Adipocyte (in vitro differentiated cells): ENCODE data around the gene CD28.

Experiments
- DNase-seq: peaks from one replicate; pipeline ENCODE4 v3.0.0-alpha.2; 2015; ENCODE audit warnings: low read depth
- H3K27me3 ChIP-seq: replicated peaks from 2 replicates; pipeline ENCODE4 v1.7.0; 2013; ENCODE audit warnings: mild to moderate bottlenecking, low read length, moderate library complexity; ENCODE audit not compliant: control insufficient read depth, insufficient read depth
- H3K36me3 ChIP-seq: 2 replicates; pipeline ENCODE4 v1.7.0; 2013; ENCODE audit warnings: low read length, mild to moderate bottlenecking, moderate library complexity; ENCODE audit not compliant: control insufficient read depth, insufficient read depth, severe bottlenecking
- H3K4me1 ChIP-seq: 2 replicates; pipeline ENCODE4 v1.7.0; 2013; ENCODE audit warnings: mild to moderate bottlenecking, low read length, moderate library complexity; ENCODE audit not compliant: control insufficient read depth, insufficient read depth
- H3K4me3 ChIP-seq: 2 replicates; pipeline ENCODE4 v1.7.0; 2013; ENCODE audit warnings: mild to moderate bottlenecking, low read length, moderate library complexity
- H3K9ac ChIP-seq: 2 replicates; pipeline ENCODE4 v1.7.0; 2013; ENCODE audit warnings: mild to moderate bottlenecking, low read length, moderate library complexity
- H3K9me3 ChIP-seq: 2 replicates; pipeline ENCODE4 v1.7.0; 2013; ENCODE audit warnings: mild to moderate bottlenecking, low read length, moderate library complexity; ENCODE audit not compliant: control insufficient read depth

The CD28 gene

DNA sequence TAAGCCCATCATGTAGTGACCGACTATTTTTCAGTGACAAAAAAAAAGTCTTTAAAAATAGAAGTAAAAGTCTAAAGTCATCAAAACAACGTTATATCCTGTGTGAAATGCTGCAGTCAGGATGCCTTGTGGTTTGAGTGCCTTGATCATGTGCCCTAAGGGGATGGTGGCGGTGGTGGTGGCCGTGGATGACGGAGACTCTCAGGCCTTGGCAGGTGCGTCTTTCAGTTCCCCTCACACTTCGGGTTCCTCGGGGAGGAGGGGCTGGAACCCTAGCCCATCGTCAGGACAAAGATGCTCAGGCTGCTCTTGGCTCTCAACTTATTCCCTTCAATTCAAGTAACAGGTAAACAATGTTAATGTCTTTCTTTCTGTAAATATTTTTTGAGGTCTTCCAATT is at the start of gene CD28:
Gene CD28, plus strand, starts transcription at position 237 of the 400 bp plus-strand sequence. Its CDS starts 58 bp downstream, at position 295.
- H3K4me3 ChIP-seq, result no peak within 1 kb of the TSS
- no peak within 1 kb of the TSS for H3K9ac ChIP-seq
- H3K9me3 ChIP-seq, result peaks cover 10% of the 10 kb centered on the region
- H3K4me1 ChIP-seq, result peaks cover 12% of the 10 kb centered on the region
- H3K27me3 ChIP-seq, result no peaks in the 10 kb centered on the region
- no peak for DNase-seq
- no peaks in the 10 kb centered on the region for H3K36me3 ChIP-seq

- Histone ChIP-seq H3K9ac (no peak overlapping the region), H3K27me3 (no peaks in the 10 kb centered on the region), H3K4me1 (peaks cover 11% of the 10 kb centered on the region), H3K9me3 (no peaks in the 10 kb centered on the region), H3K36me3 (no peaks in the 10 kb centered on the region), H3K4me3 (no peak overlapping the region)
- DNase-seq, result no peak
Observed at GRCh38 chr2:203659331-203660049, 46.9 kb upstream of the CD28 start.

GRCh38 chr2:203660465-203660864 is 46.0 kb upstream of the CD28 start:
- H3K27me3 ChIP-seq, result no peaks in the 10 kb centered on the region
- no peaks in the 10 kb centered on the region for H3K36me3 ChIP-seq
- H3K4me1 ChIP-seq, result peaks cover 11% of the 10 kb centered on the region
- H3K4me3 ChIP-seq, result no peak overlapping the region
- H3K9ac ChIP-seq, result no peak overlapping the region
- DNase-seq, result no peak
- H3K9me3 ChIP-seq, result no peaks in the 10 kb centered on the region

DNA sequence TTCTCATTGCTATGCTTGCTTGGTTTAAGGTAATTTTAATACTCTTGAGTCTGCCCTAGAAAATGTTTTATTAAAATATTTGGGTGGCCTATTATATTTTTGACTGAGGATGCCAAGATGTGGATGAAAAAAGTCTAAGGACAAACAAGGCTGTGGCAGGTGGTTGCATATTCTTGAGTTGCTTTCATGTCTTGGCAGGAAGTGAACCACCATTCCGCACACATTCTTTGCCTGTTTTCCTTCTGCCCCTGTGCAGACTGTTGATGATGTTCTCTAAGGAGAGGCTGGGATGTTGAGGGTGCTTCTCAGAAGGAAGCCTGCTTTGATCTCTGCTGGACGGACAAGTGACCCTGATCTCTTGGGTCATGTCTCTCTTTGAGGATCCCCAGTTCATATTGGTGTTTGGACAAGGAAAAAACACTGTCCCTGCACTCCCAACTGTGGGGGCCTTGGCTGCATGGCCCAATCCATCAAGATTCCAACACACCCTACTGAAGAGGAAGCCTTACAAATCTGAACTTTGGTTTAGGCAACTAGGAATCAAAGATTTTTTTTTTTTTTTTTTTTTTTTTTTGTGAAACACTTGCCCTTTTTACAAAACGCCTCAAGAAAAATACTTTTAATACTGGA is 45.0 kb upstream of the CD28 start:
- DNase-seq, result no peak
- H3K9ac ChIP-seq, result no peak overlapping the region
- H3K36me3 ChIP-seq, result no peaks in the 10 kb centered on the region
- peaks cover 8% of the 10 kb centered on the region for H3K4me1 ChIP-seq
- no peaks in the 10 kb centered on the region for H3K9me3 ChIP-seq
- no peaks in the 10 kb centered on the region for H3K27me3 ChIP-seq
- H3K4me3 ChIP-seq, result no peak overlapping the region

DNA sequence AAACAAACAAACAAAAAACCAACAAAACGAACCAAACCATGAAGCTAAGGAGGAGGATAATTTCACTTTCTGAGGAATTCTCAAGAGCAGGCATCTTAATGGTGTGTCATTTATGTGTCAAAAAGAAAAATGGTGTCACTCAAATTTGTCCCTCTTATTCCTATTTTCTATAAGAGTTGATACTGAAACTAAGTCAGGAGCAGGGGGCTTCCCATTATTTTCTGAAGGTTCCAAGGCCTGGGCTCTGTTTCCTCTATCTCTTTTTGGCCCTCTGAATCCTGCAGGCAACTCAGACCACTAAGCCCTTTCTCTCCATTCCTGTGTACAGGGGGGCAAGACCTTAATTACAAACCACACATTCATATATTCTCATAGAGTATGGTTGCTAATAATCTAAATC is 44.0 kb upstream of the CD28 start:
- no peaks in the 10 kb centered on the region for H3K4me1 ChIP-seq
- no peak for DNase-seq

GRCh38 chr2:203662951-203663350 is 43.5 kb upstream of the CD28 start:
- H3K4me3 ChIP-seq, result no peak overlapping the region
- no peak overlapping the region for H3K9ac ChIP-seq
- H3K27me3 ChIP-seq, result no peaks in the 10 kb centered on the region
- DNase-seq, result no peak
- H3K9me3 ChIP-seq, result no peaks in the 10 kb centered on the region
- no peaks in the 10 kb centered on the region for H3K4me1 ChIP-seq
- no peaks in the 10 kb centered on the region for H3K36me3 ChIP-seq

More for the DNA sequence above, 44.0 kb upstream of the CD28 start:
- Histone ChIP-seq H3K9me3 (no peaks in the 10 kb centered on the region), H3K4me3 (no peak overlapping the region), H3K36me3 (no peaks in the 10 kb centered on the region), H3K9ac (no peak overlapping the region), H3K27me3 (no peaks in the 10 kb centered on the region)

DNA sequence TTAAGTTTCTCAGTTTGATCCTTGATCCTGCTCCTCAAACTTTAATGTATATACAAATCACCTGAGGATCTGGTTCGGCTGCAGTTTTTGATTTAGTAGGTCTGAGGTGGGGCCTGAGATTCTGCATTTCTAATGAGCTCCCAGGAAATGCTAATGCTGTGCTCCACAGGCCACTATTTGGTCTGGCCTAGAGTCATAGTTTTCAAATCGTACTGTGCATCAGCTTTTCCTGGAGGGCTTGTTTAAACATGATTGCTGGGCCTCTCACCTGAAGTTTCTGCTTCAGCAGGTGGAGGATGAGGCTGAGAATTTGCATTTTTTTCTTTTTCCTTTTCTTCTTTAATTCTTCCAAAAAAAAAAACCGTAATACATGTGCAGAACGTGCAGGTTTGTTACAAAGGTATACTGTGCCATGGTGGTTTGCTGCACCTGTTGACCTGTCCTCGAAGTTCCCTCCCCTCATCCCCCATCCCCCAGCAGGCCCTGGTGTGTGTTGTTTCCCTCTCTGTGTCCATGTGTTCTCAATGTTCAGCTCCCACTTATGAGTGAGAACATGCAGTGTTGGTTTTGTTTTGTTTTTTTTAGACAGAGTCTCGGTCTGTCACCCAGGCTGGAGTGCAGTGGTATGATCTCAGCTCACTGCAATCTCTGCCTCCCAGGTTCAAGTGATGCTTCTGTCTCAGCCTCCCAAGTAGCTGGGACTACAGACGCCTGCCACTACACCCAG is 42.2 kb upstream of the CD28 start:
- DNase-seq, result no peak
- H3K4me1 ChIP-seq, result no peaks in the 10 kb centered on the region
- H3K4me3 ChIP-seq, result no peak overlapping the region
- H3K9ac ChIP-seq, result no peak overlapping the region
- H3K27me3 ChIP-seq, result no peaks in the 10 kb centered on the region
- no peaks in the 10 kb centered on the region for H3K36me3 ChIP-seq
- H3K9me3 ChIP-seq, result no peaks in the 10 kb centered on the region

DNA sequence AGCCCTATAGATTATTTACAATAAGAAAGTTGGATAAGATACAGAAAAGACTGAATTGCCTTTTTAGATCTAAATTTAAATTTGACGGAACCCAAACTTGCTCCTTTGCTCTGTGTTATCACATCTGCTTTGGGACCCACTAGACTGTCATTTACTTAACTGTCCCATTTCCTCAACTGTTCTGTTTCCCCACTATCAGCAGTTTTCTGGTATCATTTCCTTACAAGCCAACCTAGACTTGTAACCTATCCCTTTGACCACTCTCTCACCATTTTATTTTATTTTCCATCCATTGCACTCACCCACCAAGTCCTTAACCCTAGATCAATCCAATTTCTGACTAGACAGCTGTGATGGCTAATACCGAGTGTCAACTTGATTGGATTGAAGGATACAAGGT is 38.6 kb upstream of the CD28 start:
- peaks cover 5% of the 10 kb centered on the region for H3K4me1 ChIP-seq

DNA sequence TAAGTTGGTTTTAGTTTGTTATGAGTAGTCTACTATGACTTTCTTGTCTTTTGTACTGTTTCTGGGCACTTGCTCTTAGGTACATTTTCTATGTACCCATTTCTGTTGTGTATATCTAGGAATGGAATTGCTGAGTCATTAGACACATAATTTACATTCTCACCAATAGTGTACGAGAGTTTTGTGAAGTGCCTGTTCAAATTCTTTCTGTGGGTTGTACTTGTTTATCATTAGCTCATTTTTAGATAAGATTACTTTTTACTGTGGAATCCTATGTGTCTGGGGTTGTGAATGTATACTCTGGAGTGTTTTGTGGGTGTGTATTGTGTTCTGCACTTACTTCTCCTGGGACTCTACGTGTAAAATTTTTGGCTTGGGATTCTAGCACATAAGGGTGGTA is 36.6 kb upstream of the CD28 start:
- Histone ChIP-seq H3K9me3 (no peaks in the 10 kb centered on the region), H3K9ac (no peak overlapping the region)

More for the DNA sequence above, 38.6 kb upstream of the CD28 start:
- no peak overlapping the region for H3K9ac ChIP-seq
- no peak overlapping the region for H3K4me3 ChIP-seq
- no peaks in the 10 kb centered on the region for H3K36me3 ChIP-seq
- no peak for DNase-seq
- no peaks in the 10 kb centered on the region for H3K27me3 ChIP-seq
- no peaks in the 10 kb centered on the region for H3K9me3 ChIP-seq

DNA sequence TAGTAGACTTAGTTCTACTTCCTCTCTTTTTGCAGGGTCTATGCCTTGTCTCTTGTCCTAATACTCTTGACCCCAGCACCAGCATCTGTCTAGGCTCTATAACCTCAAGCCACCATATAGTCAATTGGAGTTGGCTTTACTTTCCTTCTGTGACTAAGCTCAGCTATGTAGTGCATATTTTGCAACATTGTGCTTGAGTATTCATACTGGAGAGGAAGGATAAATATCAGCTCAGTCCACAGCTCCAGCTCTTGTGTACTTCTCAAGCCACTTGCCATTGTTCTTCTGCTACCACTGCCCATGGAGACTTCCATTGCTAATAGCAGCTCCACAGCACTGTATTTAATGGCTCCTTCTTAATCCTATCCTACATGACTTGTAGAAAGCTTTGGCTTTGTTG is 35.5 kb upstream of the CD28 start:
- H3K9me3 ChIP-seq, result no peaks in the 10 kb centered on the region
- no peak overlapping the region for H3K4me3 ChIP-seq
- H3K36me3 ChIP-seq, result no peaks in the 10 kb centered on the region
- no peak overlapping the region for H3K9ac ChIP-seq
- H3K4me1 ChIP-seq, result peaks cover 28% of the 10 kb centered on the region
- H3K27me3 ChIP-seq, result no peaks in the 10 kb centered on the region
- DNase-seq, result peak; percentile 42

More for the DNA sequence above, 36.6 kb upstream of the CD28 start:
- no peak for DNase-seq
- H3K4me3 ChIP-seq, result no peak overlapping the region
- no peaks in the 10 kb centered on the region for H3K36me3 ChIP-seq
- H3K4me1 ChIP-seq, result peaks cover 19% of the 10 kb centered on the region
- no peaks in the 10 kb centered on the region for H3K27me3 ChIP-seq

- Histone ChIP-seq H3K36me3 (no peaks in the 10 kb centered on the region), H3K9me3 (no peaks in the 10 kb centered on the region), H3K9ac (no peak overlapping the region), H3K4me3 (no peak overlapping the region), H3K27me3 (no peaks in the 10 kb centered on the region), H3K4me1 (peaks cover 31% of the 10 kb centered on the region)
- DNase-seq, result no peak
Observed at GRCh38 chr2:203671876-203672275, 34.6 kb upstream of the CD28 start.
